ENCODE data around the gene ASIC1.
"Not testable (repeated sequence)": the region's sequence is repeated elsewhere in the genome, so short reads cannot be mapped to it uniquely, and the experiment has no call there.

ASIC1 gene

GRCh38 chr12:50061946-50062686 lies 4.7 kb downstream of the ASIC1 start:
- DNase-seq = no peak

GRCh38 chr12:50062728-50063460 lies 5.5 kb downstream of the ASIC1 start:
- DNase-seq = no peak

GRCh38 chr12:50065726-50066310 lies 8.4 kb downstream of the ASIC1 start:
- DNase-seq = no peak

GRCh38 chr12:50066402-50066801 lies 9.0 kb downstream of the ASIC1 start:
- DNase-seq = peak; percentile 11

- no peak for DNase-seq
These were observed 11.7 kb downstream of the ASIC1 start for GRCh38 chr12:50069069-50069468.

GRCh38 chr12:50069539-50069938 lies 12.1 kb downstream of the ASIC1 start:
- no peak for DNase-seq

GRCh38 chr12:50070314-50071060 lies 13.1 kb downstream of the ASIC1 start:
- peak; percentile 15 for DNase-seq

- DNase-seq = no peak
These were observed 15.0 kb downstream of the ASIC1 start for GRCh38 chr12:50072198-50072907.

GRCh38 chr12:50073206-50073605 lies 15.8 kb downstream of the ASIC1 start:
- no peak for DNase-seq

GRCh38 chr12:50073712-50074111 lies 16.3 kb downstream of the ASIC1 start:
- DNase-seq = no peak

GRCh38 chr12:50074936-50075807 lies 17.8 kb downstream of the ASIC1 start:
- peak; percentile 40 for DNase-seq

- DNase-seq = no peak
These were observed 18.4 kb downstream of the ASIC1 start for GRCh38 chr12:50075808-50076170.

GRCh38 chr12:50077099-50077498 lies 19.7 kb downstream of the ASIC1 start:
- DNase-seq = no peak

GRCh38 chr12:50078281-50078680 lies 20.9 kb downstream of the ASIC1 start:
- DNase-seq = no peak

- DNase-seq = no peak
These were observed 22.4 kb downstream of the ASIC1 start for GRCh38 chr12:50079771-50080170.

GRCh38 chr12:50081096-50081808 lies 23.9 kb downstream of the ASIC1 start:
- DNase-seq = no peak

GRCh38 chr12:50082644-50083043 lies 25.2 kb downstream of the ASIC1 start:
- no peak for DNase-seq

GRCh38 chr12:50083301-50083700 lies 25.9 kb downstream of the ASIC1 start:
- DNase-seq = no peak

- DNase-seq = not testable (repeated sequence)
These were observed 27.0 kb downstream of the ASIC1 start for GRCh38 chr12:50084409-50084774.

GRCh38 chr12:50084775-50085614 lies 27.6 kb downstream of the ASIC1 start, which contains the start of gene SMARCD1:
SMARCD1 (plus strand) TSS chr12:50085342; CDS start chr12:50085370, 28 bp downstream.
- DNase-seq = peak; percentile 45

All from GOT3 (cell line).